Medulla oblongata (tissue), 1 donor: Measurements from ENCODE around the gene LRRC4C.

Experiments used
- DNase-seq: peaks from one replicate; pipeline ENCODE4 v3.0.0-alpha.2; 2015; ENCODE audit errors: extremely low spot score

The LRRC4C gene

DNA sequence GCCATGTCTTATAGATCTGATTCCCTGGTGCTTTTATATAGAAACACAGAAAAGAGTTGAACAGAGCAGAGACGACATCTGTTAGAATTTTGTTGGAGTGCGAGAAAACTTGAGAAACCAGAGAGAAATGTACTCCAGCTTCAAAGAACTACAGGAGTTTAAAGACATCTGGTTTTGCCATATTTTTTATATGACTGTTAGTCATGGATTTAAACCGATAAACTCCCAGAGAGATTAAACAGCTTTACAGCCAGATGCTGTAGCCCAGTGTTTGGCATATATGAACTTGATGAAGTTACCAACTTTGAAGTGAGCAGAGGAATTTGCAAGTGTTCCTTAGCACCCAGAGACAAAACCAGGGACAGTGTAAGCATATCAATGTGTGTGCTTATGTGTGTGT is 1083.1 kb downstream of the LRRC4C start:
- no peak for DNase-seq

DNA sequence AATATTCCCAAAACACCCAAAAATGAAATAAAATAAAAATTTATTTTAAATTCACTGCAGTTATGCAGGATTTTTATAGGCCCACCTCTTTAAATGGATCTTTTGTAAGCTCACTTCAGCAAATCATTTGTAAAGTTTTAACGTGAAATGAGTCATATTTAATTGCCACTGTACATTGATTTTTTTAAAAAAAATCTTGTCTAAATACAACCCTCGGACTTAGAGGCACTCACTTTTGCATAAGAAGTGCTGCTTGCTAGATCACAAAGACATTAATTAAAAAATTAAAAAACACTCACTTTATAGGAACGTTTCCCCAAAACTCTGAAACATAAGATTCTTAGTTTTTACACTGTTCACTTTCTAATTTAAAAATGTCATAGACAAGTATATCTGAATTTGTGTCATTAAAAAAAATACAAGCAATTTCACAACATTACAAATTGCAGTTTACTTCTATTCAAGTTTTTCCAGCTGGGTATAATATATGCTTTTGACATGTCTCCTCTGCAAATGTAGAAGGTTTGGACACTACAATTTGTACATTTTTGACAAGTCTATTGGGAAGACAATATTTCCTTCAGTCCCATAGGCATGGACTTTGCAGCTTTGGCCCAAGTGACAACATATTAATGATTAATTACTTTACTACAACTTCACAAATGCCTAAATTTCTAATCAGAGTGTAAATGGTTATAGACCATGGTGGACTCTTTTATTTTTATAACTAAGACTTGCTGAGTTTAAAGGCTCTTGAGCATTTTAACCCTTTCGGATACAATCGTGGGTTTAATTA is 1088.4 kb downstream of the LRRC4C start:
- no peak for DNase-seq

DNA sequence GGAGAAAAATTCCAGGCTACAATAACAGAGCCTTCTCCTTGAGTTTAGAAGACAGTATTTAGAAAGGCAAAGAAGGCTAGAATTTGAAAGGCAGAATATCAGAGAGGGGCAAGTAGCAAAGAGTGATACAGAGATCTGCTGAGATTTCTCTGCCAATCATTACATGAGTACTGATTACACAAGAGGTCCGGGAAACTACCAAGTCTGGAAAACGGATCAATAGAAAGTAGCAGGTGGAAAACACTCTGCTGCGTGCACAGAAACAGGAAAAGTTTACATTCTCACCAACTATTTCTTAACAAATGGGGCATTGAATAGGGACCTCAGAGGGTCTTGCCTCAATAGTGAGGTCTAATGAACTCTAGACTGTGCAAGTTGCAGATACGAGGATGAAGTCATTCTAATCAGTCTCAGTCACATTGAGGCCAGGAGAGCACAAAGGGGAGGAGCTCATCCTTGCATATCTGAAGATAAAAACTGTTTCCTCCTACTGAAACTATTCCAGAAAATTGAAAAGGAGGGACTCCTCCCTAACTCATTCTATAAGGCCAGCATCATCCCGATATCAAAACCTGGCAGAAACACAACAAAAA is 1099.2 kb downstream of the LRRC4C start:
- DNase-seq, result no peak

- DNase-seq, result no peak
These were observed 1105.3 kb downstream of the LRRC4C start for GRCh38 chr11:40354121-40354520.

- no peak for DNase-seq
These were observed 1118.5 kb downstream of the LRRC4C start for GRCh38 chr11:40340911-40341310.

DNA sequence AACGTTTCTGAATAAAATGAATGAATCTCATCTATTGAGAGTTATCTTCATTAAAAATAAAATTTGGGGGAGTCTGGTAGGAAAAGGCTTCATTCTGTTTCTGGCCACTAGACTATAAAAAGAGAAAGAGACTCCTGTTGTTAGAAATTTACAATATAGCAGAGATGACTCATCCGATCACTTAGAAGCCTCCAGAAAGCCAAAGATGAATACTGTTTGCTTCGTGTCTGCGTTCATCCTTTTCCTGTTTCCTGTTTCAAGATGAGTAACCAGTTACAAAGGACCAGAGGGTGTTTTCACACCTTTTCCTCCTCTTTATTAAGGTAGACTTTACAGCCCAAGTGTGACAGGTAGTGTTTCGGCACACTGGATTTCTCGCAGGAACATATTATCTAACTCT is 1120.7 kb downstream of the LRRC4C start:
- DNase-seq, result no peak

- DNase-seq, result no peak
These were observed 1121.4 kb downstream of the LRRC4C start for GRCh38 chr11:40338062-40338461.

- DNase-seq, result no peak
These were observed 1122.3 kb downstream of the LRRC4C start for GRCh38 chr11:40337118-40337517.

- peak; percentile 3 for DNase-seq
These were observed 1130.4 kb downstream of the LRRC4C start for GRCh38 chr11:40328890-40329614.

GRCh38 chr11:40323241-40323640 is 1136.2 kb downstream of the LRRC4C start:
- DNase-seq, result no peak

DNA sequence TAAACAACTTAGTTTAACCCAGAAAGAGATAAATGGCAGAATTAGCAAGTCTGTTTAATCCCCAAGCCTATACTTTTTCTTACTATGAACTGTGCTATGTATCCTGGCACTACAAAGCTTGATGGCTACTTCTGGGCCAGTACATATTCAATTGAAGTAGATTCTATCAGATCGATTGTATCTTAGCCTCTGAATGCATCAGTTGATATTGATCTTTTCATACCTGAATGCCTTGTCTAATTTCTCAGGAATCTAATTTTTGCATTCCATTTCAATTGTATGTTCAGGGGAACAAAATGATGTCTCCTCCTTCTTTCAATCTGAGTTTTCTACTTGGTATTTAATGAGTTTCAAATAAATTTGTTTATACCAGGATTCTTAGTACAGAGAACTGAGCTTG is 1137.9 kb downstream of the LRRC4C start:
- no peak for DNase-seq

- no peak for DNase-seq
These were observed 1143.3 kb downstream of the LRRC4C start for GRCh38 chr11:40316171-40316570.

DNA sequence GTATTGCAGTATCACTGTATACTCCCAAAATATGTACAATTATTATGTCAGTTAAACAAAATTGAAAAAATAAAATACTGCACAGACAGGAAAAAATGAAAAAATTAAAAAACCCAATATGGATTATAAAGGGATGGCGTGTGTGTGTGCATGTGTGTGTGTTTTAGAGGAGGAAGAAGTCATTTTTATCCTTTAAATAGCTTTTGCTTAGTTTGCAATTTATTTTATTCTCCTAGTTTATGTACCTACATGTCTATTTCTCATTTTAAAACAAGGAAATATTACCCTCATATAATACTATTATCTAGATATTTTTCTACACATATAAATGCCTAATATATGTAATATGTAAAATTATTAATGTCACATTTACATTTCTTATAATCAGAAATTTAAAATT is 1144.3 kb downstream of the LRRC4C start:
- DNase-seq, result no peak

GRCh38 chr11:40314327-40314726 is 1145.1 kb downstream of the LRRC4C start:
- DNase-seq, result peak; percentile 14

DNA sequence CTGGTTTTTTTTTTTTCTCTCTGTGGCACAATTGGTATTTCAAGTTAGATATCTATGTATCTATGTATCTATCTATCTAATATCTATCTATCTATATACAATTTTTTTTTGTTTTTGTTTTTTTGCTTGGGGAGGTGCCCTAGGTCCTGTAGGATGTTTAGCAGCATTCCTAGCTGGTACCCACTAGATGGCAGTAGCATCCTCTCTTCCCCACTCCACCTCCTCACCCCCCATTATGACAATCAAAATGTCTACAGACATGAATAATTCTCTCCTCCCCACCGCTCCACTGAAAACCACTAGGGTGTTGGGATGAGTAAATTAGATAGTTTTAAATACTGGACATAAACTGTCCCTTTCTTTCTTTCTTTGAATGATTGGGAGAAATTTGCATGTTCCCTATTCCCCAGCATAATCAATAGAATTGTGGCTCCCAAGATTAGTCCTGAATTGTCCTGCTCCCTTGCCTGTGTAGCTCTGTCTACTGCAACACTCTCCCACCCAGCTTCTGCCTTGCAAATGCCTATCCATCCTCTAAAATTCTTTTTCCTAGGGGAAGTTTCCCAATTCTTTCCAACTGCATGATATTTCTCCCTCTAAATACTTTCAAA is 1152.4 kb downstream of the LRRC4C start:
- peak; percentile 41 for DNase-seq

- no peak for DNase-seq
These were observed 1156.8 kb downstream of the LRRC4C start for GRCh38 chr11:40302669-40303068.

GRCh38 chr11:40295466-40295865 is 1164.0 kb downstream of the LRRC4C start:
- no peak for DNase-seq

GRCh38 chr11:40294741-40295140 is 1164.7 kb downstream of the LRRC4C start:
- no peak for DNase-seq

DNA sequence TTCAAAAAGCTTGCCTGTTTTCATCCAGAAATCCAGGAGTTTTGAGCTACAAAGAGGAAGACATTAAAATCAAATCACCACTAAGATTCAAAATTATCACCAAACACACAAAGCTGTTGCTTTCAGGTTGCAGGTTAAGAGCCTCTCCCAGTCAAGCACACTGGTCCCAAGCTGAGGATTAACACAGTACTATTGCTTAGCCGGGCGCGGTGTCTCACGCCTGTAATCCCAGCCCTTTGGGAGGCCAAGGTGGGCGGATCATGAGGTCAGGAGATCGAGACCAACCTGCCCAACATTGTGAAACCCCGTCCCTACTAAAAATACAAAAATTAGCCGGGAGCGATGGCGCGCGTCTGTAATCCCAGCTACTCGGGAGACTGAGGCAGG is 1165.1 kb downstream of the LRRC4C start:
- DNase-seq, result no peak

DNA sequence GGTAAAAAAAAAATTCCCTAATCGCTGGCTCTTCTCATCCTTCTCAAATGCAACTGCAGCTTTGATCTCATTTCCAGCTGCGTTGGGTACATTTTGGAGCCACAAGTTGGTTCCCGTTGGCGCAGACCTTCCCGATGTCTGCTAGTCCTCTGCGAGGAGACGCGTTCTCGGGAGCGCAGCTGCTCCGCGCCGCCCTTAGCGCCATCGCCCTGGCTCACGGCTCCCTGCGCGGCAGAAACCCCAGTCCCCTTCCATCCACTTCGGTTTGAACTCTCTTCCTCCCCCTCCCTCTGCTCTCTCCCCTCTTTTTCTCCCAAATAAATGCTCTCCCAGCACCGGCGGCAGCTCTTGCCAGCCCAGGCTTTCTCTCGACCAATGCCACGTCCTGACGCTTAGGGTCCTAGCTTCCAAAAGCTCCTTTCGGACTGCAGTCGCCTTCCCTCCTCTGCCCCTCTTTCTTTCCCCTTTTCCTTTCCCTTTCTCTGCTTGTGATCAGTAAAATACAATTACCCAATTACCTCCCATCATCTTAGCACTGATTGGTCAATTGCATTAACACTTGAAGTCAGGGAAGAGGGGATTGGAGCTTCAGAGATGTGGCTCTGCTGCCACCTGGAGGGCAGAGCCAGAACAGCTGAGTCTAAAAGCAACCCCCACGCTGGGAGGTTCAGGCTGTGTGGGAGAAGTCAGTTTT is 1165.7 kb downstream of the LRRC4C start:
- peak; percentile 98 for DNase-seq

- DNase-seq, result peak; percentile 55
These were observed 1166.5 kb downstream of the LRRC4C start for GRCh38 chr11:40292721-40293508.
